ENCODE data around the gene ANKRD50.
A peak's percentile ranks its signal among the peaks of the same experiment; 100 is the strongest.

Gene ANKRD50

GRCh38 chr4:124637321-124637720, 75.2 kb downstream of the ANKRD50 start:
- H3K27ac Mint-ChIP-seq, result no peak overlapping the region
- no peaks in the 10 kb centered on the region for H3K9me3 Mint-ChIP-seq
- peaks cover 4% of the 10 kb centered on the region for H3K27me3 Mint-ChIP-seq (ENCODE audit: low read depth, poor library complexity)
- H3K36me3 Mint-ChIP-seq (ENCODE audit: low read depth), result no peaks in the 10 kb centered on the region
- no peak for DNase-seq
- H3K4me3 Mint-ChIP-seq, result no peak overlapping the region
- H3K4me1 Mint-ChIP-seq, result peaks cover 11% of the 10 kb centered on the region
- TF ChIP-seq CTCF (IDR thresholded peaks at IDR 0.05), result no peak

GRCh38 chr4:124636788-124637187, 75.7 kb downstream of the ANKRD50 start:
- TF ChIP-seq CTCF (IDR thresholded peaks at IDR 0.05), result no peak
- Mint-ChIP-seq H3K4me1 (peaks cover 11% of the 10 kb centered on the region), H3K9me3 (no peaks in the 10 kb centered on the region), H3K36me3 (ENCODE audit: low read depth) (no peaks in the 10 kb centered on the region), H3K4me3 (peak overlapping the region; percentile 36), H3K27me3 (ENCODE audit: low read depth, poor library complexity) (peaks cover 7% of the 10 kb centered on the region), H3K27ac (peak overlapping the region; percentile 73)
- no peak for DNase-seq

- no peak for TF ChIP-seq CTCF (IDR thresholded peaks at IDR 0.05)
- no peak for DNase-seq
- H3K27me3 Mint-ChIP-seq (ENCODE audit: low read depth, poor library complexity), result peaks cover 7% of the 10 kb centered on the region
- no peaks in the 10 kb centered on the region for H3K9me3 Mint-ChIP-seq
- H3K27ac Mint-ChIP-seq, result peak overlapping the region; percentile 17
- no peaks in the 10 kb centered on the region for H3K36me3 Mint-ChIP-seq (ENCODE audit: low read depth)
- H3K4me3 Mint-ChIP-seq, result no peak overlapping the region
- peaks cover 11% of the 10 kb centered on the region for H3K4me1 Mint-ChIP-seq
These were observed 77.2 kb downstream of the ANKRD50 start for GRCh38 chr4:124635331-124635730.

- DNase-seq, result no peak
These were observed 79.1 kb downstream of the ANKRD50 start for GRCh38 chr4:124633285-124633941.

GRCh38 chr4:124632439-124632838, 80.1 kb downstream of the ANKRD50 start:
- H3K27ac Mint-ChIP-seq, result no peak overlapping the region
- no peak for TF ChIP-seq CTCF (IDR thresholded peaks at IDR 0.05)
- H3K4me3 Mint-ChIP-seq, result no peak overlapping the region
- no peaks in the 10 kb centered on the region for H3K9me3 Mint-ChIP-seq
- H3K27me3 Mint-ChIP-seq (ENCODE audit: low read depth, poor library complexity), result peaks cover 7% of the 10 kb centered on the region
- H3K36me3 Mint-ChIP-seq (ENCODE audit: low read depth), result no peaks in the 10 kb centered on the region
- H3K4me1 Mint-ChIP-seq, result peaks cover 11% of the 10 kb centered on the region
- no peak for DNase-seq

More at GRCh38 chr4:124633285-124633941, 79.1 kb downstream of the ANKRD50 start:
- Mint-ChIP-seq H3K9me3 (no peaks in the 10 kb centered on the region), H3K27me3 (ENCODE audit: low read depth, poor library complexity) (peaks cover 7% of the 10 kb centered on the region), H3K4me3 (no peak overlapping the region), H3K36me3 (ENCODE audit: low read depth) (no peaks in the 10 kb centered on the region), H3K27ac (no peak overlapping the region), H3K4me1 (peaks cover 11% of the 10 kb centered on the region)
- TF ChIP-seq CTCF (IDR thresholded peaks at IDR 0.05), result no peak

GRCh38 chr4:124631760-124632159, 80.8 kb downstream of the ANKRD50 start:
- Mint-ChIP-seq H3K9me3 (no peaks in the 10 kb centered on the region), H3K4me1 (peaks cover 6% of the 10 kb centered on the region), H3K36me3 (ENCODE audit: low read depth) (no peaks in the 10 kb centered on the region), H3K27ac (no peak overlapping the region), H3K27me3 (ENCODE audit: low read depth, poor library complexity) (peaks cover 7% of the 10 kb centered on the region), H3K4me3 (no peak overlapping the region)
- DNase-seq, result no peak
- TF ChIP-seq CTCF (IDR thresholded peaks at IDR 0.05), result no peak
